A204.1 (cell line): Measurements from ENCODE around the gene CES3.
A peak's percentile ranks its signal among the peaks of the same experiment; 100 is the strongest.

Experiments used
- FAIRE-seq: peaks from 2 replicates; lab custom pipeline; 2012; peaks lifted over from hg19 to GRCh38; lab: Jason Lieb, UNC

Gene CES3, protein sequence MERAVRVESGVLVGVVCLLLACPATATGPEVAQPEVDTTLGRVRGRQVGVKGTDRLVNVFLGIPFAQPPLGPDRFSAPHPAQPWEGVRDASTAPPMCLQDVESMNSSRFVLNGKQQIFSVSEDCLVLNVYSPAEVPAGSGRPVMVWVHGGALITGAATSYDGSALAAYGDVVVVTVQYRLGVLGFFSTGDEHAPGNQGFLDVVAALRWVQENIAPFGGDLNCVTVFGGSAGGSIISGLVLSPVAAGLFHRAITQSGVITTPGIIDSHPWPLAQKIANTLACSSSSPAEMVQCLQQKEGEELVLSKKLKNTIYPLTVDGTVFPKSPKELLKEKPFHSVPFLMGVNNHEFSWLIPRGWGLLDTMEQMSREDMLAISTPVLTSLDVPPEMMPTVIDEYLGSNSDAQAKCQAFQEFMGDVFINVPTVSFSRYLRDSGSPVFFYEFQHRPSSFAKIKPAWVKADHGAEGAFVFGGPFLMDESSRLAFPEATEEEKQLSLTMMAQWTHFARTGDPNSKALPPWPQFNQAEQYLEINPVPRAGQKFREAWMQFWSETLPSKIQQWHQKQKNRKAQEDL

GRCh38 chr16:66961065-66961744 is at the start of gene CES3:
Gene CES3 (plus strand): TSS chr16:66961266. CDS start chr16:66961308, 42 bp downstream.
- FAIRE-seq = peak; percentile 34

DNA sequence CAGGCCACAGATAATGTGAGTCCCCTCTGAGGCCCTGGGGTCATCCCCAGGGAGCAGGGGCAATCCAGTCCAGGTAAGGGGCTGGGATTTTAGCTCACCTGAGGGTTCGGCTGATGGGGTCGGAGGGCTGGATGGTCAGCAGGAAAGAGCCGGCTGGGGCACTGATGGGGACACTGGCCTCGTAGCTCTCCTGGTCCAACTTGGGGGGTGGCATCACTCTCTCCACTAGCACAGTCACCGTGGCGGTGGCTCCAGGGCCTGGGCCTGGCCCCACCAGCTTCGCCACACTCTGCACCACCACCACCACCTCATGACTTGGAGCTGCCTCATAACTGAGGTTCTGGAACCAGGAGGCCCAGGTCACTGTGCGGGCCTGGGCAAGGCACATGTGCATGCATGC is 49.3 kb upstream of the CES3 start:
- FAIRE-seq = no peak

DNA sequence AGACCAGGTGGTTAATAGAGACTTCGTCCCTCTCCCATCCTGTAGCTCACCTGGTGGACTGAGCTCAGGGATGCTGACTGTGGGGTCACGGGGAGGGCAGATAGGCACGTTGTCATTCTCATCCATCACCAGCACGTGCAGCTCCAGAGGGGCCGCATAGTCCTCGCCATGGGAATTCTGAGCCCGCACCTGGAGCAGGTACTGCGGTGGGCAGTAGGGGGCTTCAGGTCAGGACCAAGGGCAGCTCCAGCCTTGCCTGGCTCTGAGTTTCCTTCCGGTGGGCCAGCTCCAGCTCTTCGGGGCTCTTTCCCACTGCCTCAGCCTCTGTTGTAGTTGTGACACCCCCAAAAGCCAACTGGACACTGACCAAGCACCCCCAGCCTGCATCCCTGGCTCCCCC is 48.0 kb upstream of the CES3 start:
- FAIRE-seq = no peak

- FAIRE-seq = no peak
Observed at GRCh38 chr16:66913711-66914110, 47.4 kb upstream of the CES3 start.

GRCh38 chr16:66914541-66914940 is 46.5 kb upstream of the CES3 start:
- no peak for FAIRE-seq

DNA sequence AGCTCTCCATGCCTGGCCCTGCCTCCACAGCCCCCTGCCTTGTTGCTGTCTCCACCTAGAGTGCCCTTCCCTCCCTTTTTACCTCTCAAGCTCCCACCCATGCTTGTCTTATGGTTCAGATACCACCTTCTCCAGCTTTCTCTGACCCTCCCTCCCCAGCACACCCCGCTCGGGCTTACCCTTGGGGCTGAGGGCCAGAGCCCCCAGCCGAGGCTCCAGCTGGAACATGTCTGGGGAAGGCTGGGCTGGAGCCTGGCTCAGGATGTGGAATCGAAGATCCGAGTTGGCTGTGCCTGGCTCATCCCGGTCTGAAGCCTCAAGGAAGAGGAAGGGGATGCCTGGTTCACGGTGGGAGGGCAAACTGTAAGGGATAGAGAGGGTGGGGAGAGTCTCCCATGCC is 46.0 kb upstream of the CES3 start:
- no peak for FAIRE-seq

DNA sequence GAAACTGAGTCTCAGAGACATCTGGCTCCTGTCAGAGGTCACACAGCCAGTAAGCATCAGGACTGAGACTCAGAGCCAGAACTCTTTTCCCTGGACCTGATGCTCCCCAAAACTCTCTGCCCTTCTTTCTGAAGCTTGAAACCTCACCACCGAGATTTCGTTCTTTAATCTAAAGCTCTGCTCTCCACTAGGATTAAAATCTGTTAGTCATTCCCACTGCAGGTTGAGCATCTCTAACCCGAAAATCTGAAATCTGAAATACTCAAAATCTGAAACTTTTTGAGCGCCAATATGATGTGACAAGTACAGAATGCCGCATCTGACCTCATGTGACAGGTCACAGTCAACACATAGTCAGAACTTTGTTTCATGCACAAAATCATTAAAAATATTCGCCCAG is 44.5 kb upstream of the CES3 start:
- no peak for FAIRE-seq

DNA sequence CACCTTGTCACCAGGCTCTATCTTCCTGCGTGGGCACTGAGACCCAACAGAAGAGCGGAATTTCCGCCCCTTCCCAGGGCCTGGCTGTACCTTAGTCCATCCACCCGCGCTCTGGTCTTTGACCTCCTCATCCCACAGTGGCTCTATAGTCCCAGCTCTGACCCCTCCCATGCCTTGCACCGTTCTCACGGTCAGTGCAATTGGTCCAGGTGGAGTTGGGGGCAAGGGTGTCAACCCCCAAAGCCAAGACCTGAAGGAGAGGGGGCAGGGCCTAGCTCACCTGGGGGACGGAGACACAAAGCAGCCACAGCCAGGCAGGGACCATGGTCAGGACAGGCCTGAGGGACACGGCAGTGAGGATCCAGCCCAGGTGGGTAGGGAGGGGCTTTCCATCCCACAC is 43.3 kb upstream of the CES3 start:
- FAIRE-seq = no peak

- no peak for FAIRE-seq
Observed at GRCh38 chr16:66918355-66918754, 42.7 kb upstream of the CES3 start.

- FAIRE-seq = no peak
Observed at GRCh38 chr16:66918803-66919568, 42.1 kb upstream of the CES3 start, which contains the start of gene CDH16. Gene CDH16 (minus strand): TSS chr16:66918885. CDS start chr16:66918065, 820 bp downstream.

- FAIRE-seq = no peak
Observed at GRCh38 chr16:66919569-66920298, 41.3 kb upstream of the CES3 start.

DNA sequence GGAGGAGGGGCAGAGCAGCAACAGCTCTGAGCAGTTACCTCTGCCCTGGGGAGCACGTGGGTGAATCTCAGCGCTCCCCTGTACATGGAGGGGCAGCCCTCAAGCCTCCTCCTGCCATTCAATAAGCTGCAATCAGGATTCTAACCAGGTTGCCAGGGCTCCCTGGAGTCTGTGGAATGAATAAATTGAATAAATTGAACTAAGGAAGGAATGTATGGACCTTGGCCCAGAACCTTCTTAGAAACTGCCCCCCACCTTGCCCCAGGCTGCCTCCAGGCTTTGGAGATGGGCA is 40.8 kb upstream of the CES3 start:
- no peak for FAIRE-seq

DNA sequence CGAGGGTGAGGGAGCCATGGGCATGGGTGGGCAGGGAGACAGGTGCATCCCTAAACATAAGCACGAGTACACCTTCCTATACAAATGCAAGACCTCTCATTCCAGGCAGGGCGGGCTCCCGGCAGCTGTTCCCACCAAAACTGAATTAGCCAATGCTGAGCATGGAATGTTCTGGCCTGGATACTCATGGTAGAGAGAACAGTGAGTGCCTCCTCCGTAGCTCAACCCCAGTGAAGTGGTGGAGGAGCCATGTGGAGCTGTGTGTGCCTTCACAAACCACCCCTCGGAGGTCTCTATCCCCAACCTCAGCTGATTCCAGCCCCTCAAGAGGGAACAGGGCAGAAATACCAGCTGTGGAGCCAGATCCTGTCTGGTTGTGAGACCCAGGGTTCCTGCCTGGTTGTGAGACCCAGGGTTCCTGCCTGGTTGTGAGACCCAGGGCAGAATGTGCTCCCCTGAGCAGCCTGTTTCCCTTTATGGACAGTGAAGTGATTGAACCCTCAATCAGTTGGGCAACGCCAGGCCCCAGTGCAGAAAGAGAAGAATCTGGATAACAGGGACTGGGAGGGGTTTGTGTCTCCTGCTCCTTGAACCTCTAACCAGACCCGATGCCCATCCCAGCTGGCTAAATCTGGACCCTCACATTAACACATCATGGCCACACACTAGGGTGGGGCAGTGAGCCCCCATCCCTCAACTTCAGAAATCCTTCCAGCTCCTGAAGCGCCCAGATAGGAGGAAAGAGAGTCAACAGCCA is 40.0 kb upstream of the CES3 start:
- no peak for FAIRE-seq

DNA sequence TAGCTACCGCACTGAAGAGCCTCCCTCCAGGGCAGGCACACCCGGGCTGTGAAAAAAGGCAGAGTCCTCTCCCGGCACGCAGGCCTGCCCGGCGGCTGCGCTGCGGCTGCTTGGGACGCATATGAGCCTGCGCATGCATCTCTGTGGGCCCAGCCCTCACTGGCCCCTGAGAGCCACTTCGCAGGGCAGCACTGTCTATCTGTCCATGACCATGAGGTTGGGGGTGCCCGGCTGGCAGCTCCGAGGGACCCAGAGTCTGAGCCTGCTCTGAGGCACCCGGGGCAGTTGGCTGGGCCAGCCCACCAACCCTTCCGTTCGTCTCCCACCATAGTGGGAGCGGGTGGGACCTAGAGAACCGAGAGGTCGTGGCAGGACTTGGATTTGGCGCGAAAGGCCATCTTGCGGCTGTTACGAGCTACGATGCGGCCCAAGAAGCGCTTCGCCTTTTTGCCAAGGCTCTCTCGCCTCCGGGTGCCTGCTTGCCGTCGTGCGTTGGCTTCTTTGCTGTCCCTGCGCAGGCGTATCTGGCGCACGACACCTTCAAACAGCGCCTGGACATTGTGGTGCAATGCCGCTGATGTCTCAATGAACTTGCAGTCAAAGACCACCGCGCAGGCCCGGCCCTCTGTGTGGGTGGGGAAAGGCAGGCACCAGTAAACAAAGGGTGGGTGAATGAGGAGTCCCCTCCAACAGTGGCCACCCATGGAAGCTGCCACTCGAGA is 39.2 kb upstream of the CES3 start:
- no peak for FAIRE-seq

GRCh38 chr16:66923247-66923731 is 37.8 kb upstream of the CES3 start:
- FAIRE-seq = no peak

GRCh38 chr16:66923866-66924265 is 37.2 kb upstream of the CES3 start:
- no peak for FAIRE-seq

DNA sequence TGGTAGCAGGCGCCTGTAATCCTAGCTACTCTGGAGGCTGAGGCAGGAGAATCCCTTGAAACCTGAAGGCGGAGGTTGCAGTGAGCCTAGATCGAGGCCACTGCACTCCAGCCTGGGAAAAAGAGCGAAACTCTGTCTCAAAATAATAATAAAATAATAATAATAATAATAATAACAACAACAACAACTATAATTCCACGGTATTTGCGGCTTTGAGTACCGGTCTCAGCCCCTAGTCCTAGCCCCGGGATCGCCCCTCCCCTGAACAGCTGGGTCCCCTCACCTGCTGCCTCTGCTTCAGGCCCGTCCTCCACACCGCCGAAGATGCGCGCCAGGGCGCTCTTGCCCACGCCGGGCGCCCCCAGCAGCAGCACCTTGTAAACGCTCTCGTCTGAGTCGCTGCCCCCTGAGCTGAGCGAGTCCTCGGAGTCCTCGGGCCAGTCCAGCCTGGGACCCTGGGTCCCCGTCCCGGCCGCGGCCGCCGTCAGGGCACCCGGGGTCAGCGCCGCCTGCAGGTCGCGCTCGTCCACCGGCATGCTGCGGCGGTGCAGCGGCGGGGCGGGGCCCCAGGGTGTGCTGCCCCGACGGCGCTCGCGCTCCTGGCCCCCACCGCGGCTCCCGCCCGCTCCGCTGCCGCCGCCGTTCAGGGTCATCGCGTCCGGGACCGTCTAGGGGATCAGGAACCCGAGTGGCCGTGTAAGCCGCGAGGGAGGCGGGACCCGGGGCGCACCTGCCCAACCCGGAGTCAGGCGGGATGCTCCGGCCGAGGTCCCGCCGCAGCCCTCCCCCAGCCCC is 36.3 kb upstream of the CES3 start:
- FAIRE-seq = no peak

GRCh38 chr16:66925322-66925840 is 35.7 kb upstream of the CES3 start, which contains the start of gene RRAD:
Gene RRAD (minus strand): TSS chr16:66925535. CDS start chr16:66925179, 356 bp downstream.
- no peak for FAIRE-seq
